ENCODE measurements around the gene SACM1L. TPM values are rescaled to one million over a fixed set of nuclear protein-coding genes. Genes with fewer than 3 reads are reported as not detected.
A peak's percentile ranks its signal among the peaks of the same experiment; 100 is the strongest.

SACM1L gene
- total RNA-seq, 1 donor from 2014 or later: 59.2 TPM

- H3K4me3 Mint-ChIP-seq (ENCODE audit: unreplicated experiment): no peak overlapping the region
- no peaks in the 10 kb centered on the region for H3K9me3 Mint-ChIP-seq (ENCODE audit: unreplicated experiment)
- peak; percentile 73 for DNase-seq
- H3K36me3 Mint-ChIP-seq (ENCODE audit: unreplicated experiment): no peaks in the 10 kb centered on the region
- no peak overlapping the region for H3K27ac Mint-ChIP-seq (ENCODE audit: unreplicated experiment)
- H3K27me3 Mint-ChIP-seq (ENCODE audit: unreplicated experiment): no peaks in the 10 kb centered on the region
- TF ChIP-seq CTCF (IDR thresholded peaks at IDR 0.05; ENCODE audit: partially characterized antibody, unreplicated experiment): peak; percentile 91
- no peaks in the 10 kb centered on the region for H3K4me1 Mint-ChIP-seq (ENCODE audit: low read depth, unreplicated experiment)
These were observed 29.3 kb upstream of the SACM1L start for GRCh38 chr3:45659661-45660566.

GRCh38 chr3:45660567-45660901 lies 28.7 kb upstream of the SACM1L start:
- no peaks in the 10 kb centered on the region for H3K36me3 Mint-ChIP-seq (ENCODE audit: unreplicated experiment)
- no peaks in the 10 kb centered on the region for H3K9me3 Mint-ChIP-seq (ENCODE audit: unreplicated experiment)
- H3K4me1 Mint-ChIP-seq (ENCODE audit: low read depth, unreplicated experiment): no peaks in the 10 kb centered on the region
- H3K27me3 Mint-ChIP-seq (ENCODE audit: unreplicated experiment): no peaks in the 10 kb centered on the region
- DNase-seq: no peak
- no peak overlapping the region for H3K27ac Mint-ChIP-seq (ENCODE audit: unreplicated experiment)
- no peak for TF ChIP-seq CTCF (IDR thresholded peaks at IDR 0.05; ENCODE audit: partially characterized antibody, unreplicated experiment)
- H3K4me3 Mint-ChIP-seq (ENCODE audit: unreplicated experiment): no peak overlapping the region

GRCh38 chr3:45664578-45664977 lies 24.6 kb upstream of the SACM1L start:
- no peak overlapping the region for H3K4me3 Mint-ChIP-seq (ENCODE audit: unreplicated experiment)
- no peaks in the 10 kb centered on the region for H3K4me1 Mint-ChIP-seq (ENCODE audit: low read depth, unreplicated experiment)
- DNase-seq: no peak
- no peak for TF ChIP-seq CTCF (IDR thresholded peaks at IDR 0.05; ENCODE audit: partially characterized antibody, unreplicated experiment)
- no peaks in the 10 kb centered on the region for H3K9me3 Mint-ChIP-seq (ENCODE audit: unreplicated experiment)
- no peak overlapping the region for H3K27ac Mint-ChIP-seq (ENCODE audit: unreplicated experiment)
- H3K36me3 Mint-ChIP-seq (ENCODE audit: unreplicated experiment): no peaks in the 10 kb centered on the region
- peaks cover 2% of the 10 kb centered on the region for H3K27me3 Mint-ChIP-seq (ENCODE audit: unreplicated experiment)

GRCh38 chr3:45665101-45665572 lies 24.1 kb upstream of the SACM1L start:
- TF ChIP-seq CTCF (IDR thresholded peaks at IDR 0.05; ENCODE audit: partially characterized antibody, unreplicated experiment): peak; percentile 9
- Mint-ChIP-seq H3K36me3 (ENCODE audit: unreplicated experiment) (no peaks in the 10 kb centered on the region), H3K27me3 (ENCODE audit: unreplicated experiment) (peaks cover 2% of the 10 kb centered on the region), H3K27ac (ENCODE audit: unreplicated experiment) (no peak overlapping the region), H3K4me1 (ENCODE audit: low read depth, unreplicated experiment) (no peaks in the 10 kb centered on the region), H3K9me3 (ENCODE audit: unreplicated experiment) (no peaks in the 10 kb centered on the region), H3K4me3 (ENCODE audit: unreplicated experiment) (no peak overlapping the region)
- no peak for DNase-seq

- Mint-ChIP-seq H3K27ac (ENCODE audit: unreplicated experiment) (no peak overlapping the region), H3K36me3 (ENCODE audit: unreplicated experiment) (no peaks in the 10 kb centered on the region), H3K27me3 (ENCODE audit: unreplicated experiment) (peaks cover 2% of the 10 kb centered on the region), H3K4me3 (ENCODE audit: unreplicated experiment) (no peak overlapping the region), H3K4me1 (ENCODE audit: low read depth, unreplicated experiment) (no peaks in the 10 kb centered on the region), H3K9me3 (ENCODE audit: unreplicated experiment) (peaks cover 2% of the 10 kb centered on the region)
- DNase-seq: no peak
- no peak for TF ChIP-seq CTCF (IDR thresholded peaks at IDR 0.05; ENCODE audit: partially characterized antibody, unreplicated experiment)
These were observed 22.3 kb upstream of the SACM1L start for GRCh38 chr3:45666757-45667431.

Measured in glutamatergic neuron (in vitro differentiated cells).